HG03442 (cell line): ENCODE results near the gene RPL39L.
"Not testable (repeated sequence)": the region's sequence is repeated elsewhere in the genome, so short reads cannot be mapped to it uniquely, and the experiment has no call there.

Source experiments
- ATAC-seq: cut with Tn5 transposase; IDR thresholded peaks from one replicate; pipeline ENCODE4 v1.9.1; 2021; ENCODE audit warnings: mild to moderate bottlenecking, moderate library complexity; ENCODE audit not compliant: unreplicated experiment

The RPL39L gene

DNA sequence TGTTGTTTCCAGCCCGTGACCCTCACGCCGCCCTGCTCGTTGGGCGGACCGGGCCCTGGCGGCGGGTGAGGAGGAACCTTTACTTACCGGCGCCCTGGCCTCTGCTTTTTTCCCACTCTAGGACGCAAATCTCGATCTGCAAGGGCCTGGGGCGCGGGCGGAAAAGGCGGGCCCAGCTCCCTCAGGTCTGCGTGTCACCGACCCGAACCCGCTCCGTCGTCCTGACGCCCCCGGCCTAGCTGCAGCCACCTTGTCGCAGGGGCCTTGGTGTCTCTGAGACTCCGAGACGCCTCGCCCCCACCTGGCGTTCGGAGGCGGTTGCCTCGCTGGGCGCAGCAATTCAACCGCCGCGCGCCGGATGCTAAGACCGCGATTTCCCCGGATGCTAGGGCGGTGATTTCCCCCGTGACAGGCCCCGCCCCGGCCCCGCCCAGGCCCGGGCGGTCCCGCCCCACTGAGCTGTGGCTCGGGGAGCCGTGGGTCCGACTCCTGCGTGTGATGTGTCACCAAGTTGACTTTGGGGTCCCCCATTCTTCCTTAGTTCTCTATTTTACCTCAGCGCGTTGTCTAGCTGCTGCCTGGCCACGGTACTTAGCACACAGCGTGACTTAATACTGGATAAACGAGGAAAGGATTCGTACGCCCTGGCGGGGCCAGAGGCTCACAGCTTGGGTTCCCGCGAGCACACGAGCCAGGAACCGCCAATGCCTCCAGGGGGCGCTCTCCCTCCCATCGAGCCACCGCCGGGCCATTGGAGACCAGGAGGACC is at the start of gene RPL39L:
Gene RPL39L, minus strand, starts transcription at position 371 of the 769 bp plus-strand sequence. CDS start 18,196 bp downstream, outside the sequence.
- ATAC-seq = peak; percentile 97

DNA sequence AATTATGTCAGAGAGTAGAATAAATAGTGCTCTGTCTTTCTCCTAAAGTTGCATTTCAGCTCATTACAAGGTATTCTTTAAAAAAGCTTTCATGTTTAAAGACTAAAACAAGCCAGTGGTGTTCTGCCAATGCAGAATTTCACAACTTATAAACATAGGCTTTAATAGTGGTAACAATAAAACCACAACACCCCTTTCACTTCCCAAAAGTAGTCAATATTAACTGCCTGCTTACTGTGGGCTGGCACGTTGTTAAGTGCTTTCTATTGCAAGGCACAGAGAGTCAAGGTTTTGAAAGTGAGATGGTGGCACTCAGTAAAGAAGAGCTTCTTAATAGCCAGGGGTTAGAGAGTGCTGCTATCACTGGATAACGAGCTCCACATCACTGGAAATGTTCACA is 49.6 kb upstream of the RPL39L start:
- ATAC-seq = no peak

DNA sequence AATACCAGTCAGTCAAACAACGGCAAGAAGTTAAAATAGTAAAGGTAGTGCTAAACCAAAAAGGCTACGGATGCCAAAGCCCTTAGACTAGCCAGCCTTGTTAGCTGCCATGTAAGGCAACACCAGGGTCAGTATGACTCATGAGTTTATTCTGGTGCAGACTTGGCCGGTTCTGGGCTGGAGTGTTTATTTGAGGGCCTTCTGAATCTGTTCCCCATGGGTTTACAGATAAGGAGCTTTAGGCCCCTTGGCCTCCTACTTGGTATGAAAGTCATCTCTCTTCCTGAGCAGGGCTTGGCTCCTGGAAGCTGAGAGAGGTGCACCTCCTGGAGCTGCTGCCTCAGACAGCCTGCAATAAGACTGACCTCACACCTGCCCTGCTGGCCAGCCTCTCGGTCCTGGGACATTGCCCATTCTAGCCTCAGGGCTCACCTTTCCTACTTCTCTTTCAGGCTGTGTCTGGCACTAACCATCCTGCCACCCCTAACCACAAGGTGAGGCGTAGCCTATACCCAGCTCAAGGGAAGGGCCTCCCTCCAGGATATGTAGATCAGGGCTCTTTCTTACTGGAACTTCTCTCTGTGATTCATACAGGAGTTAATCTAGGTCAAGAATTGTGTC is 47.6 kb upstream of the RPL39L start:
- ATAC-seq = no peak

DNA sequence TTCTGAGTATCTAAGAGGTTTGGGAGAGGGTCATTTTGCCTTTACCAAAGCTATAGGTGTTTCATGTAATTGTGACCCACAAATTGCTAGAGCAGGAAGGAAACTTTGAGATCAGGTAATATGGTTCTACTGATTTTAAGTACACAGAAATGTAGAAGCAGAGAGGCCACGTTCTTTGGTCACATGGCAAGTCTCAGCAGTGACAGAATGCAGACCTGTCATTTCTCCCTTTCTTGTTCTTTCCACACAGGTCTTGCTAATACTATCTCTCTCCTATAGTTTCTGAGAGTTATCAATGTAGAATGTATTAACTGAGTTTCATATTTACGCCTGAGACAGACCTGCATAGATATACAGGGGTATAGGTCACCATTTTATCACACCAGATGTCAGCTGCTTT is 47.1 kb upstream of the RPL39L start:
- ATAC-seq = no peak

DNA sequence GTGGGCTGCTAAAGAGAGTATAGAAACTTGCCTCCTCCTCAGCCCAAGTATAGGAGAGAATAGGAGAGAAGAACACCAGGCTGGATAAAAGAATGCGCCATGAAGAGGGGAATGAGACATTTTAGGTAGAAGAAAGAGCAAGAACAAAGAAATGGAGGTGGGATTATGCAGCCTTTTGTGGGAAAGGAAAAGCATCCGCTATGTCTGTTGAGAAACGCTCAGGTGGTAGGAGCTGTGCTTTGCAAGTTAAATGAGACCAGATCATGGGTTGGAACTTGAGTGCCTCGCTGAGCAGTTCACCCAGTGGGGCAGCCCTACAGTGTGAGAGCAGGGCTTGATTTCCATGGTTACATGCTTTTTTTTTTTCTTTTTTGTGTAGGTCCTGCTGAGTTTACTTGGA is 46.5 kb upstream of the RPL39L start:
- ATAC-seq = no peak

DNA sequence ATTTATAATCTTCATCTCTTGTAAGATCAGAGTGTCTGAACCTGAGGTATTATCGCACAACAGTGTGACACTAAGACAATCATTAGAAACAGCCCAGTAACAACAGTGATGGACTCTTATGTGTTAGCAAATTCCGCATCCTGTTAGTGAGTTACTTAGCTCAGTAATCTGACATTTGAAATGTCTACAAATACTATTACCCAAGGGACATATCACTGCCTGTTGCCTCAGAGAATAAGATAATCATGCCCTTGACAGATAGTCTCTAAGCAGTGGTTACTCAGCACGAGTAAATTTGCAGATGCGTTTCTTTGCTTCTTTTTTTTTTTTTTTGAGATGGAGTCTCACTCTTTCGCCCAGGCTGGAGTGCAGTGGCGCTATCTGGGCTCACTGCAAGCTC is 44.6 kb upstream of the RPL39L start:
- no peak for ATAC-seq

DNA sequence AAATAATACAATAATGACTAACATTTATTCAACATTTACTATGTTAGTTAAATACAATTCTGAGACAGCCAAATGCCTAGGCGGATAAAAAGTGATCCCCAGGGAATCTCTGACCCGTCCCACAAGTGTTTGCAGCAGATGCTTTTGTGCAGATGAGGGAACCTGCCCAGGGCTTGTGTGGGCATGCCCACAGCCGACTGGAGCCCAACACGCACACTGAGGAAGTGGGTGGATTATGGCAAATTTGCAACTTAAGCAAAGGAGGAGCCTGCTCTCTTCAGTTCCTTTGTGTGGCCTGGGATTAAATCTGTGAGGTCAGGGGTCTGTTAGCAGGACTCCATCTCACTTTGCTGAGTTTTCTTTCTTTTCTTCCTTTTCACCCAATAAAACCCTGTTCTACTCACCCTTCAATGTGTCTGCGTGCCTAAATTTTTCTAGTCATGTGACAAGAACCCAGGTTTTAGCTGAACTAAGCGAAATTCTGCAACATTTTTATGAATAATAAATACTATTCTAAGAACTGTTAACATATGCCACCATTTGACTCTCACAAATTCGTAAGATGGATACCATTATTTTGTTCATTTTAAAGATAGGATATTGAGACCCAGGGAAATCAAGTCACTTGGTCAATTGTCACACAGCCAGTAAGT is 44.0 kb upstream of the RPL39L start:
- peak; percentile 65 for ATAC-seq

DNA sequence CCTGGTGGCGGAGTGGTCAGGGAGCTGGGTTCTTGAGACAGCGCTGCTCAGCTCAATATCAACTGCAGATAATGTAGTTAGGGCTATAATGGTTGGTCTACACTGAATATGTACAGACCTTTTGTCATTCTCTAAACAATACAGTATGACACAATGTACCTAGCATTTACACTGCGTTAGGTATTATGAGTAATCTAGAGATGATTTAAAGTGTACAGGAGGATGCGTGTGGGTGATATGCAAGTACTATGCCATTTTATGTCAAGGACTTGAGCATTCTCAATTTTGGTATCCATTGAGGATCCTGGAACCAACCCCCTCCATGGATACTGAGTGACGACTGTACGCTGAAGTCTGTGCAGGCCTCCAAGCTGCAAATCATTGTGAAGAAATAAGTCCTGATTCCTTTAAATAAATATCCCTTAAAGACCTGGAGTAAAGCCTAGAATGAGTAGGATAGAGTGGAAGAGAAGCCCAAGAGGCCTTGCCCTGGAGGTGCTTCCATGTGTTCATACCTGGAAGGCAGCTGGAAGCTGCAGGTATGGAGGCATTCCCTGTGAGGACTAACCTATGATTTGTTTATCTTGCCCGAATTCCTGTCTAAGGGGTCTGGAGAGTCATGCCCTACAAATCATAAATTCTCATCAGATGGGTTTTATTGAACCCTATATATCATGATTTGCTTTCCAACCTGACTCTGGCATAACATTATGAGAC is 42.3 kb upstream of the RPL39L start:
- no peak for ATAC-seq

DNA sequence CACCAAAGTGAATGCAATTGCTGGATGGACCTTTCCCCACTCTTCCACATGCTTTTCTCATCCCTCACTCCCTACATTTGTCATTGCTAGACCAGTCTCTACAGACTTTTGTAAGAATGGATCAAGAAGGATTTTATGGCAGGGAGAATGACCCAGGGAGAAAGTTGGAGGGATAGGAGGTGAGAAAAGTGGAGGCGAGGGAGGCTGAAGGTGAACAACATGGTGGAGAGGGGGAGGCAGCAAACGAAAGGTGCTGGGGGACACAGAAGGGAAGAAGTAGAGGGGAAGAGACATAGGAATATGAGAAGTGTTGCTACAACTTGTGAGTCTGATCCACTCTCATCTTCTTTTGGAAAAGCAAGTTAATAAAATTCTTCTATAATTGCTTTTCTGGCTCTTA is 33.6 kb upstream of the RPL39L start:
- no peak for ATAC-seq

DNA sequence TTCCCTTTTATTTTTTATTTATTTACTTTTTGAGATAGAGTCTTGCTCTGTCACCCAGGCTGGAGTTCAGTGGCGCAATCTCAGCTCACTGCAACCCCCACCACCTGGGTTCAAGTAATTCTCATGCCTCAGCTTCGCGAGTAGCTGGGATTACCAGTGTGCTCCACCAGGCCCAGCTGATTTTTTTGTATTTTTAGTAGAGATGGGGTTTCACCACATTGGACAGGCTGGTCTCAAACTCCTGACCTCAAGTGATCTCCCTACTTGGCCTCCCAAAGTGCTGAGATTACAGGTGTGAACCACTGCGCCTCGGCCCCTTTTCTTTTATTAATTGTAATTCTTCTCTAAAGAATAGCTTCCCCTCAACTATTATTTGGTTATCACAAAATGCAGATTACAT is 31.6 kb upstream of the RPL39L start:
- not testable (repeated sequence) for ATAC-seq

DNA sequence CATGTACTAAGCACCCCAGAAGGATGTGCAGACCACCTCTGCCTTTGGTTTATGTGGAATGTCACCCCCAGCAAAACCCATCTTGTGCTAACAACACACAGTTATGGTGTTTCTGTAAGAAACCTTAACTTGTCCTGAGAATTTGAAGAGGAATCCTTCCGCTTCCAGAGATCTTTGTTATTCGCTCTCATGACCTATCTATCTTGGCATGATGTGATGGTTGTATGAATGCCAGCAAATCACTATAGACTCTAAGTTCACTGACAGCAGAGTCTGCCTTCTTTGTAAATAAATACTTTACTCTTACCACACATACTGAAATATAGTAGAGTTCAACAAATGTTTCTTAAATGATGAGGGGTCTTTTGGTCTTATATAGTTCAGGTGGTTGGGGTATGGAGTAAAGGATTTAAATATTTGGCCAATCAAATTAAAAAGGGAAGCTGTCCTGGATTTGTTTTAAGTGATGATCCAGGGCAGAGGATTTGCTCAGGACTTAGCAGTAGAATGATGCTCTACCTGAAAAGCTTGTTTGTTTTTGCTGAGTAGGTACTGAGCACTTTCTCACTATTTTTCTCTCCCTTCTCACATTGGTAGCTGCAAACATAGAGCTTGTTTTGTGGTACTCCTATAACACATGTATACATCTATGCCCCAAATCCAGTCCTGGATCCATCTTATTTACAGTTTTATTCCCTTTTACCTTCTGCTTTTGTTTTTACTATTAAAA is 30.1 kb upstream of the RPL39L start:
- no peak for ATAC-seq

DNA sequence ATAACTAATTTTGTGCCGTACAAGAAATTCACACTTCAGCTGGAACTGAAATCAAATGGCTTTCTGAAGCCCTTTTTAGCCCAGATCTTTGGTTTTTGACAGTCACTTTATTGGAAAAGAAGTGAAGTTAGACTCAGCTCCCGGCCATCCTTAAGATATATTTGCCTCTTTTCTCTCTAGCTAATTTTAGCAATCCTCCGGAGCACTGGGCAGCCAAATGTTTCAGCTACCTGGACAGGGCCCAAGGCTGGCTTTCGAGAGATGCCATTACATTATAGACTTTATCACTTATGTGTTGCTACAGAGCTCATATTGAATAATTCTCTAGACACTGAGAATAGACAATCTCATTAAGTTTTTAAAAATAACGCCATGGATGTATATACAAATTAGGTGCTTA is 28.5 kb upstream of the RPL39L start:
- ATAC-seq = no peak

DNA sequence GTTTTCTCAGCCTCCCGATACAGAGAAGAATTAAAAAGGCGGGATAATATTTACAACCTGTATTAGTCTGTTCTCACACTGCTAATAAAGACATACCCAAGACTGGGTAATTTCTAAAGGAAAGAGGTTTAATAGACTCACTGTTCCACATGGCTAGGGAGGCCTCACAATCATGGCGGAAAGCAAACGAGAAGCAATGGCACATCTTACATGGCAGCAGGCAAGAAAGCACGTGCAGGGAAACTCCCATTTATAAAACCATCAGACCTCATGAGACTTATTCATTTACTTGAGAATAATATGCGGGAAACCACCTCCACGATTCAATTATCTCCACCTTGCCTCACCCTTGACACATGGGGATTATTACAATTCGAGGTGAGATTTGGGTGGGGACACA is 27.5 kb upstream of the RPL39L start:
- ATAC-seq = no peak

DNA sequence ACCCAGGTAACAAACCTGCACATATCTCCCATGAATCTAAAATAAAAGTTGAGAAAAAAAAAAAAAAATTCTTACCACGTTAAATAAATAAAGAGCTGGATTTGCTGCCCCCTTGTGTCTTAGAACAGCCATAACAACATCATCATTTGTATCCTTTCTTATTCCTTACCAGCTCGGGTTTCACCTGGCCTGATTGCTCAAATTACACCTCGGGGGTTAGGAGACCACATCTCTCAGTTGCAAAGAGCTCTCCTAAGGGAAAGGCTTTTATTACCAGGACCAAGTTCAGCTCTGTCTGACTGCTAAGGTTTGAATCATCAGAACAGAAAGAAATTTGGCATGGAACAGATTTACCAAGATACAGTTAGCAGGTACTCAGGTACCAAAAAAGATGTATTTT is 25.8 kb upstream of the RPL39L start:
- no peak for ATAC-seq

DNA sequence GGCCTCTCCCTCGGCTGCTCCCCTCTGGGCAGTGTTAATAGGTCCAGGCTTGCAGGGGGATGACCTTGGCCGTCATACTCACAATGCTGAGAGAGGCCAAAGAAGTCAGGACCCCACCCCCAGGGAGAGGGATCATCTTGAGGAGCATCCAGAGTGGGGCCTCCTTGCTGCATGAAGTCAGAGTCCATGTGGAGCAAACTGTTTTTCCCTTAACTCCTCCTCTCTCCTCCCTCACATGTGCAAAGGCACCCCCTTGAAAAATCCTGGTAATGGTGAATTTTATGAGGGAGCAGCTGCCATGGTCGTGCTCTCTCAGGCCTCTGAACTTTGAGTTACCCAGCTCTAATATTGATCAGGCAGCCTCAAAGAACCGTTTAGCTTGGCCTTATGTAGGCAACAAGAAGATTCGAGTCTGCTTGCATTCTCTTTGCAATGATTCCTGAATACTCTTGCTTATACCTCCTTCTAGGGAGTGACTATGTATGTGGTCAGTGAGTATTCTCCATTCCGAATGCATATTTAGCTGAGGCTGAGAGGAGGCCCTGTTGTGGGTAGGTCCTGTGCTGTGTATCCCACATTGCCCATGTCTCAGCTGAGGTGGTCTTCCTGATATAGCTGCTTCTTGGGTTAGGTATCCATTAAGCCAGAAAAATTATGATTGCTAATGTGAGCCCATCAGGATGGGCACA is 23.1 kb upstream of the RPL39L start:
- no peak for ATAC-seq

DNA sequence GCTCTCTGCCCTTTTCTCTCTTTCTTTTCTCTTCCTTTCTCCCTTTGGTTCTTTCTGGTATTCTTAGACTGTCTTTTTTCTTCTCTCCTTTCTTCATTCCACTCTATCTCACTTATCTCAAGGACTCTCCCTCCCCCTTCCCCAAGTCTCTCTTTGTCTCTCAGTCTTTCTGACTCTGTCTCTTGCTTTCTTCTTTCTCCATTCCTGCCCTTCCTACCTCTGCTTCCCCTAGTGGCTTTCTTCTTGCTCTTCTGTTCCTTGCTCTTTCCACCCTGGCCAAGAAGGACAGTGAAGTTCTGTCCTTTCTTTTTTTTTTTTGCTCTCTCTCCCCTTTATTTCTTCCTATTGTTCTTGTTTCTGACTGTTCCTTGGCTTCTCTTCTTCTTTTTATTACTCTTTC is 22.3 kb upstream of the RPL39L start:
- no peak for ATAC-seq

DNA sequence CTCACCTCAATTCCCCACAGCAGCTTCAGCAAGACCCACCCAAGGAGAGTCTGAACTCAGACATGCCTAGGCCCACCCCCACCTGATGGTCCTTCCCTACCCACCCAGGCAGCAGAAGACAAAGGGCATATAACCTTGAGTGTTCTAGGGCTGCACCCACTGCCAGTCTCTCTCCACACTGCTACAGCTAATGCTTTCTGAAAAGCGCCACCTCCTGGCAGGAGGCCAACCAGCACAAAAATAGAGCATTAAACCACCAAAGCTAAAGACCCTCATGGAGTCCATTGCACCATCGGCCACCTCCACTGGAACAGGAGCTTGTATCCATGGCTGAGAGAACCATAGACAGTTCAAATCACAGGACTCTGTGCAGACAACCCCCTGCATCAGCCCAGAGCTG is 11.3 kb upstream of the RPL39L start:
- ATAC-seq = no peak

DNA sequence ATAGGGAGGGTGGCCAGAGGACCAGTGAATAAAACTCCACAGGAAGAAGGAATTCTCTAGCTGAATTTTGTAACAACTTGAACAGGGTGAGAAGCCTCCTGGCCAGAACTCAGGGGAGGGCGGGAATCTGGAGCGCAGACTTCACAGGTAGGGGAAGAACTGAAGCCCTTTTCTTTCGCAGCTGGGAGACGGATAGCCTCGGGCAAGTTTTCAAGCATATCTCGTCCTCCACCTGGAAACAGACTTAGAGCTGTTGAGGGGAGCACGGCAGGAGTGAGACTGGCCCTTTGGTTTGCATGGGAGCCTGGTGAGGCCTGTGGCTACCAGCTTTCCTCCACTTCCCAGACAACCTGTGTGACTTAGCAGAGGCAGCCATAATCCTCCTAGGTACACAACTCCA is 10.9 kb upstream of the RPL39L start:
- no peak for ATAC-seq

DNA sequence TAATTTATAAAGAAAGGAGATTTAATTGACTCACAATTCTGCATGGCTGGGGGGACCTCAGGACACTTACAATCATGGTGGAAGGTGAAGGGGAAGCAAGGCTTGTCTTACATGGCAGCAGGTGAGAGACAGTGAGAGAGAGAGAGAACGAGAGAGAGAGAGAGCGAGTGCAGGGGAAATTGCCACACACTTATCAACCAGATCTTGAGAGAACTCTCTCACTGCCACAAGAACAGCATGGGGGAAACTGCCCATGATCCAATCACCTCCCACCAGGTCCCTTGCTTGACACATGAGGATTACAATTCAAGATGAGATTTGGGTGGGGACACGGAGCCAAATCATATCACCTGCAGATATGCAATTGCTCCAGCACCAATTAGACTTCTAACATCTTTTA is 7.1 kb upstream of the RPL39L start:
- ATAC-seq = no peak

DNA sequence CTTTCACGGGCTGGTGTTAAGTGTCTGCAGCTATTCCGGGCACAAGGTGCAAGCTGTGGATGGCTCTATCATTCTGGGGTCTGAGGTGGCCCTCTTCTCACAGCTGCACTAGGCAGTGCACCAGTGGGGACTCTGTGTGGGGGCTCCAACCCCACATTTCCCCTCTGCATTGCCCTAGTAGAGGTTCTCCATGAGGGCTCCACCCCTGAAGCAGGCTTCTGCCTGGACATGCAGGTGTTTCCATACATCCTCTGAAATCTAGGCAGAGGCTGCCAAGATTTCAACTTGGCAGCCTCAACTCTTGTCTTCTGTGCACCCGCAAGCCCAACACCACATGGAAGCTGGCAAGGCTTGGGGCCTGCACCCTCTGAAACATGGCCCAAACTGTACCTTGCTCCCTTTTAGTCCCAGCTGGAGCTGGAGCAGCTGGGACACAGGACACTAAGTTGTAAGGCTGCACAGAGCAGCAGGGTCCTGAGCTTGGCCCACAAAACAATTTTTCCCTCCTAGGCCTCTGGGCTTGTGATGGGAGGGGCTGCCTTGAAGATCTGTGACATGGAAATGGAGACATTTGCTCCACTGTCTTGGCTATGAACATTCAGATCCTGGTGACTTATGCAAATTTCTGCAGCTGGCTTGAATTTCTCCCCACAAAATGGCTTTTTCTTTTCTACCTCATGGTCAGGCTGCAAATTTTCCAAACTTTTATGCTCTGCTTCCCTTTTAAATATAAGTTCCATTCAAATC is 6.0 kb upstream of the RPL39L start:
- no peak for ATAC-seq
